Measurements from ENCODE around the gene RTKN2.

RTKN2 gene

GRCh38 chr10:62307635-62308034 is 39.0 kb upstream of the RTKN2 start:
- Histone ChIP-seq H3K27ac (no peak overlapping the region), H3K36me3 (ENCODE audit: insufficient read depth) (no peaks in the 10 kb centered on the region), H3K4me2 (no peak overlapping the region), H3K79me2 (ENCODE audit: insufficient read depth, low read depth) (no peaks in the 10 kb centered on the region), H2AFZ (ENCODE audit: low read depth) (no peak overlapping the region), H3K4me3 (IDR thresholded peaks at IDR 0.05; ENCODE audit: insufficient read depth, low read depth, low read length) (no peak overlapping the region), H3K4me1 (ENCODE audit: low read depth, poor library complexity, severe bottlenecking) (no peaks in the 10 kb centered on the region), H3K9ac (no peak overlapping the region), H4K20me1 (ENCODE audit: insufficient read depth) (no peaks in the 10 kb centered on the region), H3K27me3 (ENCODE audit: insufficient read depth, low read depth) (no peaks in the 10 kb centered on the region)
- no peak for TF ChIP-seq CTCF (conservative IDR thresholded peaks at IDR 0.05; ENCODE audit: low read depth, low read length)

DNA sequence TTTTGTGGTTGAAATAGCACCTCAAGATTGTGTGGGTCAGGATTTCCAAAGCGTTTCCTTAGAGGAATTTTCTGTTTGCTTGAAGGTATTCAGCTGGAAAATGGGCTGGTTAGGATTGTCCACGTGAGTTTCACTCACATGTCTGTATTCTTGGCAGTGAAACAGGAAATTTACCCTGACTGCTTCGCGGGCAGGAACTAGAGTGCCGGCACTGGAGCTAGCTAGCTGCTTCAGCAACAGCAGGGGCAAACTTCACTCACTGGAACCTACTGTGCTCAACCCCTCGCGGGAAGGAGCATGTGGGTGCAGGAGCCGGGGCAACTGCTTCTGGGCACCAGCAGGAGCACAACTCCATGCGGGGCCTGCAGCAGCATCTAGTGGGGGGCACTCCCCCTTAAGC is 38.0 kb upstream of the RTKN2 start:
- Histone ChIP-seq H4K20me1 (ENCODE audit: insufficient read depth) (no peaks in the 10 kb centered on the region), H3K9ac (no peak overlapping the region), H3K4me3 (IDR thresholded peaks at IDR 0.05; ENCODE audit: insufficient read depth, low read depth, low read length) (no peak overlapping the region), H2AFZ (ENCODE audit: low read depth) (no peak overlapping the region), H3K4me2 (no peak overlapping the region), H3K27ac (no peak overlapping the region), H3K27me3 (ENCODE audit: insufficient read depth, low read depth) (no peaks in the 10 kb centered on the region), H3K79me2 (ENCODE audit: insufficient read depth, low read depth) (no peaks in the 10 kb centered on the region), H3K4me1 (ENCODE audit: low read depth, poor library complexity, severe bottlenecking) (no peaks in the 10 kb centered on the region), H3K36me3 (ENCODE audit: insufficient read depth) (no peaks in the 10 kb centered on the region)
- TF ChIP-seq CTCF (conservative IDR thresholded peaks at IDR 0.05; ENCODE audit: low read depth, low read length): no peak

DNA sequence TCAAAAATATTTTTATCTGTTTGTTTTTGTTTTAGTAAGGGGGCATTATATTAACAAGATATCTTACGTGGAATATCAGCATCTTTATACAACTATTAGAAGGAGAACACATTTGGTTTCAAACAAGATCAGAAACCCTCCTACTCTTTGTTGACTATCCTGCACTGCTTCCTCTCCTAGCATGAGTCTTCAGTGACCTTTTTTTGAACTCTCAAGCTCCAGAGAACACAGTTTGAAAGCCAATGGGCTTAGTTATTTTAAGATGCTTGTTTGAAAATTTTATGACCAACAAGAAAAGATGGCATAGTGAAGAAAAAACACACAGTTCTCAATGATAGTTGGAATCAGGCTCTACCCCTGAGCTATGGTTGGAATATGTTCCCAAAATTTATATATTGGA is 37.2 kb upstream of the RTKN2 start:
- no peaks in the 10 kb centered on the region for H3K36me3 ChIP-seq (ENCODE audit: insufficient read depth)
- H3K79me2 ChIP-seq (ENCODE audit: insufficient read depth, low read depth): no peaks in the 10 kb centered on the region
- H3K27ac ChIP-seq: no peak overlapping the region
- no peaks in the 10 kb centered on the region for H4K20me1 ChIP-seq (ENCODE audit: insufficient read depth)
- H3K4me1 ChIP-seq (ENCODE audit: low read depth, poor library complexity, severe bottlenecking): no peaks in the 10 kb centered on the region
- H3K4me3 ChIP-seq (IDR thresholded peaks at IDR 0.05; ENCODE audit: insufficient read depth, low read depth, low read length): no peak overlapping the region
- no peak overlapping the region for H2AFZ ChIP-seq (ENCODE audit: low read depth)
- H3K4me2 ChIP-seq: no peak overlapping the region
- TF ChIP-seq CTCF (conservative IDR thresholded peaks at IDR 0.05; ENCODE audit: low read depth, low read length): no peak
- no peaks in the 10 kb centered on the region for H3K27me3 ChIP-seq (ENCODE audit: insufficient read depth, low read depth)
- no peak overlapping the region for H3K9ac ChIP-seq

GRCh38 chr10:62303922-62304321 is 35.3 kb upstream of the RTKN2 start:
- Histone ChIP-seq H3K4me2 (no peak overlapping the region), H3K9ac (no peak overlapping the region), H3K4me3 (IDR thresholded peaks at IDR 0.05; ENCODE audit: insufficient read depth, low read depth, low read length) (no peak overlapping the region), H3K36me3 (ENCODE audit: insufficient read depth) (no peaks in the 10 kb centered on the region), H4K20me1 (ENCODE audit: insufficient read depth) (no peaks in the 10 kb centered on the region), H2AFZ (ENCODE audit: low read depth) (no peak overlapping the region), H3K27ac (no peak overlapping the region), H3K27me3 (ENCODE audit: insufficient read depth, low read depth) (no peaks in the 10 kb centered on the region), H3K79me2 (ENCODE audit: insufficient read depth, low read depth) (no peaks in the 10 kb centered on the region), H3K4me1 (ENCODE audit: low read depth, poor library complexity, severe bottlenecking) (no peaks in the 10 kb centered on the region)
- TF ChIP-seq CTCF (conservative IDR thresholded peaks at IDR 0.05; ENCODE audit: low read depth, low read length): no peak

DNA sequence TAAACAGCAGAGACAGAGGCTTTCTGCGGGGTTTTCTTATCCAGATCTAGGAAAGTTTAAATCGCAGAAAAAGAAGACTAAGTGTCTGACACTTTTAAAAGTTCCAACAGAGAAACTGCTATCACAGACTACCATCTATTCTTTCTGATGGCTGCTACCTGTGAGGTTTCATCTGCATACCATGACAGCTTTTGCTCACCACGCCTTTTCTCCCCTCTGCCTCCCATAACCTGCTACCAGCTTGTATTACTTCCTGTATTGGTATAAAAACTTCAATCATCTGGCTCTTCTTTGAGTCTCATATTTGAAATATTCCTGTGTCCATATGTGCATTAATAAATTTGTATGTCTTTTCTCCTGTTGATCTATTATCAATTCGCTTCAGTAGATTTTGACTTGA is 34.1 kb upstream of the RTKN2 start:
- no peak for TF ChIP-seq CTCF (conservative IDR thresholded peaks at IDR 0.05; ENCODE audit: low read depth, low read length)
- Histone ChIP-seq H3K4me1 (ENCODE audit: low read depth, poor library complexity, severe bottlenecking) (no peaks in the 10 kb centered on the region), H3K27ac (no peak overlapping the region)

More for the DNA sequence above, 34.1 kb upstream of the RTKN2 start:
- Histone ChIP-seq H3K36me3 (ENCODE audit: insufficient read depth) (no peaks in the 10 kb centered on the region), H3K79me2 (ENCODE audit: insufficient read depth, low read depth) (no peaks in the 10 kb centered on the region), H2AFZ (ENCODE audit: low read depth) (no peak overlapping the region), H3K27me3 (ENCODE audit: insufficient read depth, low read depth) (no peaks in the 10 kb centered on the region), H3K4me2 (no peak overlapping the region), H3K9ac (no peak overlapping the region), H4K20me1 (ENCODE audit: insufficient read depth) (no peaks in the 10 kb centered on the region), H3K4me3 (IDR thresholded peaks at IDR 0.05; ENCODE audit: insufficient read depth, low read depth, low read length) (no peak overlapping the region)

Data from KMS-11 (cell line).